AG20443 (cell line): ENCODE results near the gene CYSTM1.

Source experiments
- DNase-seq: peaks from one replicate; pipeline ENCODE4 v3.0.0; 2012; ENCODE audit warnings: low spot score, mixed read lengths

The CYSTM1 gene

DNA sequence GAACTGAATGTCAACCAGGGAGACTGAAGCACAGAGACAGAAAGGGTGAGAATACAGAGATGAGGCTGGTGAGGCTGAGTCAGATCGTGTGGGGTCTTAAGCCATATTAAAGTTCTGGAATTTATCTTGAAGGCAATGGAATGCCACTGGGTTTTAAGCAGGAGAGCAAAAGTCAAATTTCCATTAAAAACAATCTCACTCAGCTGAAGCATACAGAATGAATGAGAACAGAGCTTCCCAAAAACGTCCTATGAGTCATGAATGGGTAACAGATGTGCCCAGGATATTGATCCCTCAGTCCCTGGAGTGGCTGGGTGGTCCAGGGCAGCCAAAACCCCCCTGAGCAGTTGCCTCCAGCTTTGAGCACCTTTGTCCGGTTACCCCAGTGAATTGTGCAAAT, 83.0 kb downstream of the CYSTM1 start:
- peak; percentile 35 for DNase-seq

DNA sequence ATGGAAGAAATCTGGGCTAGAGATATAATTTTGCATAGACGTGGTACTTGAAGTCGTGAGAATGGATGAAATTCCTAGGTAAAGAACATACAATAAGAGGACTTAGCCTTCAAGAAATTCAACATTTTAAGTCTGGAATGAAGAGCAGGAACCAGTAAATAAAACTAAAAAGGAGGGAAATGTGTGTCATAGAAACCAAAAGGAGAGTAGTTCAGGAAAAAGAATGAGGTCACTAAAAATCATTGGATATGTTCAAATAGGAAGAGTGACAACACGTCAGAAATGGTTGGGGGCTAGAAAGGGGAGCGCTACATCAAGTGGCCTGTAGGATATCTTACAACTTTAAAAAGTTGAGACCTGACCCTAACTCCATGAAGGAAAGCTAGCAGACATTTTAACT, 83.9 kb downstream of the CYSTM1 start:
- DNase-seq: no peak

DNA sequence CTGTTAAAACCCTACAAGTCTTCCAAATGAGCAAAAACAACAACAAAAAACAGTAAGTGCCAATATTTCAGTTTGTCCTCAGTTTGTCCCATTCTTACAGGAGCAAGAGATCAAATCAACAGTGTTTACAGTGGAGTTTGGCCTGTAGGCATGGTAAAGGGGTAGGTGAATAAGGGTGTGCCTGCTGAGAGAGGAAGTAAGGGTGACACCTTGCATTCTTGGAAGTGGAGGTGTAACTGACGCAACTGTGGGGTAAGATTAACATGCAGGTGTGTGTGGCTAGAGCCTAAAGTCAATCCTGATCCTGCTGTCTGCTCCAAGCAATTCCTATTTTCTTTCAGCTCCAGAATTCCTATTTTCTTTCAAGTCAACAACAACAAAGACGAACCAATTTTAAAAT, 84.5 kb downstream of the CYSTM1 start:
- DNase-seq: no peak

DNA sequence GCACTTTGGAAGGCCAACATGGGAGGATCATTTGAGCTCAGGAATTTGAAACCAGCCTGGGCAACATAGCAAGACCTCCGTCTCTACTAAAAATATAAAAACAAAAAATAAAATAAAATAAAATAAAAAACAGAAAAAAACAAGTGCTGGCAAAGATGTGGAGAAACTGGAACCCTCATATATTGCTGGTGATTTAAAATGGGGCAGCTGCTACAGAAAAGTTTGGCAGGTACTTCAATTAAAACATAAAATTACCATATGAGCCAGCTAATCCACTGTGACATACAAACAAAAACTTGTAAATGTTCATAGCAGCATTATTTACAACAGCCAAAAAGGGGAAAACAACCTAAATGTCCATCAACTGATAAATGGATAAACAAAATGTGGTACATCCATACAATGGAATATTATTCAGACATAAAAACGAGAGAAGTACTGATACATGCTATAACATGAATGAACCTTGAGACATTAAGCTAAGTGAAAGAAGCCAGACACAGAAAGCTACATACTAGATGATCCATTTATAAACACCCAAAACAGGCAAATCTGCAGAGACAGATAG, 85.2 kb downstream of the CYSTM1 start:
- no peak for DNase-seq

DNA sequence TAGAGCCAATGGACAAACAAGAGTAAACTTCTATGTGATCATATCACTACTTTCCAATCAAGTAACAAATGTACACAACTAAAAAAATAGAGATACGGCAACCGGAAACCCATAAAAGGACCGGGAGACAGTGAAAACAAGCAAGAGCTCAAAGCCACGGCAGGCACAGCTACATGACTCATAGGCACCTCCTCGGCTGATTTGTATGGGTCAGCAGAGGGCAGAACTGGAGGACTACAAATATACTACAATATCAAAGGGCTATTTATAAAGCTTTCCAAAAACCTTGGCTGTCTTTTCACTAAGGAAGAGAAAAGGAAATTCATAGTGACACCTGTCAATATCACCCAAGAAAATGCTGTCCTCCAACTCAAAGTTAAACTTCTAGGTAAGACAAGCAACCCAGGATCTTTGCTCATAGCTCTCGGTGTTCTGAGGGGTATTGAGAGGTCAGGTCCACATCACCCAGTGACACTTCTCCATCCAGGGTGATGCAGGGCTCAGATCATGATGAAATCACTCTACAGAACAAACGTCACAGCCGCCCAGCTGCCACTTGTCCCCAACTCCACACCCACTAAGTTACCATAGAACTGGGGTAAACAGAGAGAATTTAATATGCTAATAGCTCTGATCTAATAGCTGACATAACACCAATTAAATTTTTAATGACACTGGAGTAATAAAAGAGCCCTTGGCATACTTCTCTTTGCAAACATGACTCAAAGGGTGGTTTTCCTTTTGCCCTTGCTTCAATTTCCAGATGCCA, 86.6 kb downstream of the CYSTM1 start:
- DNase-seq: peak; percentile 93

DNA sequence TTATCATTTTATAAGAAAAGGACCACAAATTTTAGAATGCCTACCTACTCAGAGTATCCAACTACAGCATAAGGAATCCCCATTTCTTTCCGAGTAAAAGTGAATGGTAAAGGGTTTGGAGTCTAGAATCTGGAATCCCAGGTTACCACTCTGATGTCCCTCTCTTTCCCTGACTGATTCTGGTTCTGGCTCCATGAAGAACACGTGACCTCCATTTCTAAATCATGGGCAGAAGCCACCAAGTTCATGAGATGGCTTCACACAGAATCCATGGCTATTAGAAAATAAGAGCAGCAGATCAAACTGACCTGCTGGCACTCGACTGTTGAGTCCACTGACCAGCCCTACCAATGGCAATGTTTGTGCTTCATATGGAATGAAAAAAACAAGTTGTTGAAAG, 87.2 kb downstream of the CYSTM1 start:
- DNase-seq: no peak

DNA sequence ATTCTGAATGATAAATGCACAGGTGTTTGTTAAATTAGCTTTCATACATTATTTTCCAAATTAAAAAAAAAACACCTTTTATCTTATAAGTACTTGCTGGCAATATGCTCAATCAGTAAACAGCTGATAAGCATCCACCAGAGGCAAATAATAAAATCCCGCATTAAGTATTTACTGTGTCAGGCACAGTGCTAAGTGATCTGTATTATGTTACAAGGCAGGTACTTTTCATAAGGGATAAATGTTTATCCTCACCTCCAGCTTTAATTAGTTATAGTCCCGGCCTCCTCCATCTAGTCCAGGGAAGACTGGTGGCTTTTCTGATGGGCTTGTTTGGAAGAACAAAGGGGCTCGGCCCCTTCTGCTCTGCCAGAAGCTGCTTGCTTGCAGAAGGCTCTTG, 87.9 kb downstream of the CYSTM1 start:
- no peak for DNase-seq

DNA sequence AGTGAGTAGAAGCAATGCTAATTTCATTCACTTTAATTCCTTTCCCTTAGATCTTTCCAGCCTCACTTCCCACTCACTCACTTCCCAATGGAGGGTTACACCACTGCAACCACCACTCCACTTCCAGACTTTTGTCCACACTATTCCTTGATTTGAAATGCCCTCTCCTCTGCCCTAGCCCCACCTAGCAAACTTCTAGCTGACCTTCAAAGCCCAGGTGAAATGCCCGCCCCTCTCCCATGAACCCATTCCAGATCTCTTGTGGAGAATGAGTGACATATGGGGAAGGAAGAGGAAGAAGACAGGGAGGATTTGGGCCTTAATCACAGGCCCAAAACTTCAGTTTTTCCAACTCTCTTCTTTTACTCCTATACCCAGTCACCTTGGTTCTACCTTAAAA, 90.9 kb downstream of the CYSTM1 start:
- no peak for DNase-seq

DNA sequence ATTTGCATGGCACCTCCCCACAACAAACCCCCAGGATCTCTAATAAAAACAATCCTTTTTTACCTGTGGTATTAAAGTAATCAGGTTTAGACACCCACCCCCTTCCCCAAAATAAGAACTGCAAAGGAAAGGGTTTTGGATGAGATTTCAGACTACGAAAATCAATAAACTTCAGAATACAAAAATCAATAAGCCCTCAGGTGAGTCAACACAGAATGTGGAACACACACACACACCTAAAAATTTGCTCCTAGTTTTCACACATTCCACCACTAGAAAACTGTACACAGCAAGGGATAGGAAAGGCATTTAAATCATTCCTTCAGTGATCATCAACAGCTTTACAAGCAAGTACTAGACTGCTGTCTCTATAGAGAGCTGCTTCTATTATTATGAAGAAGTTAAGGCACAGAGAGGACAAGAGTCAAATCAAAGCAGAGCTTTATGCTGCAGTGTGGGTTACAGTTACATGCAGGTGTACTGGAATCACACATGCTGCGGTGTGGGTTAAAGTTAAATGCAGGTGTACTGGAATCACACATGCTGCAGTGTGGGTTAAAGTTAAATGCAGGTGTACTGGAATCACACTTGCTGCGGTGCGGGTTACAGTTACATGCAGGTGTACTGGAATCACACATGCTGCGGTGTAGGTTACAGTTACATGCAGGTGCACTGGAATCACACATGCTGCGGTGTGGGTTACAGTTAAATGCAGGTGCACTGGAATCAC, 91.6 kb downstream of the CYSTM1 start:
- DNase-seq: no peak

DNA sequence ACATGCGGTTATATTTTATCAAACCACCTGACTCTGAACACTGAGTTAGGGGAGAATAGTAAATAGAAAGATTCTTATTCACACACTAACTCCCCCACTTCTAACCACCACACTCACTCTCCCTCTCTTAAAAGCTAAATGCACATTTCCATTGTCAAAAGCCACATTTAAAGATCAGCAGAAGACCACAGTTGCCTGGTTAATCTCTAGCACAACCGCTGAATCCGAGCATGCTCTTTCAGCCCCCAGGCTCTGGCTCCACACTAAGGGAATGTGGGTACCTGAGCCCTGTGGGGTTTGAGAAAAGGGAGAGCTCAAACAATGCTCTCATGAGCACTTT, 92.2 kb downstream of the CYSTM1 start:
- no peak for DNase-seq

DNA sequence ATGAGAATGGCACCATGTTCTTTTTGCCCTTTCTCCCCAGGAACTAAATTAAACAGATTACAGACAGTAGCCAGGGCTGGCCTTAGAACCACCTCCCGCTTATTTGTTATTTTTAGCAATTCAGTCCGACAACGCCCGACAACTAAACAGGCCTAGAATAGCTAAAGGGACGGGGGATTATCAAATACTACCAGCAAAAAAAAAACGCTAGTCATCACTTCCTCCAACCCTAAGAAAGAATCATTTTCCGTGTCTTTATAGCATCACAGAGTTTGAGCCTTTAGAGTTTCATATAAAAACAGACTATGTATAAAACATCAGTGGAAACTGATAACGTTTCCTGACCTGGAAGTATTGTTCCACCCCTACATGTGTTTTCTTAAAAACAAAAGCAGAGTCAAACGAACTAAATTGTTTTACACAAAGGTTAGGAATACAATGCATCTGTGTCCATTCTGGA, 92.6 kb downstream of the CYSTM1 start:
- DNase-seq: no peak

DNA sequence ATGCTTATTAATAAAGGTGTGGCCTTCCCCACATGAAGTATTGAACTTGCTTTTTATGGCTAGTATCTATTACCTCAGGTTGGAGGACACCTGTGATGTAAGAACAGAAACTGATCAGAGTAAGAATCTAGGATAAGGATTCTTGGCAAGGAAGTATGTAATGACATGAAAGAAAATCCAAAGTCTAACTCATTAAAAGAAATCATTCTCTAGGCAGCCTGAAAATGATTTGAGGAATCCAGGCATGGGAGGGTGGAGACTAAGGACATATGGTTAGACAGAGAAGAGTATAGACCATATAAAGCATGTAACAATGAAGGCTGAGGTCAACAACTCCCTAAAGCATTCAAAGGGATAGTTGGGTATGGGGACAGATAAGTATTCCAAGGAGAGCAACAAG, 95.0 kb downstream of the CYSTM1 start:
- no peak for DNase-seq

DNA sequence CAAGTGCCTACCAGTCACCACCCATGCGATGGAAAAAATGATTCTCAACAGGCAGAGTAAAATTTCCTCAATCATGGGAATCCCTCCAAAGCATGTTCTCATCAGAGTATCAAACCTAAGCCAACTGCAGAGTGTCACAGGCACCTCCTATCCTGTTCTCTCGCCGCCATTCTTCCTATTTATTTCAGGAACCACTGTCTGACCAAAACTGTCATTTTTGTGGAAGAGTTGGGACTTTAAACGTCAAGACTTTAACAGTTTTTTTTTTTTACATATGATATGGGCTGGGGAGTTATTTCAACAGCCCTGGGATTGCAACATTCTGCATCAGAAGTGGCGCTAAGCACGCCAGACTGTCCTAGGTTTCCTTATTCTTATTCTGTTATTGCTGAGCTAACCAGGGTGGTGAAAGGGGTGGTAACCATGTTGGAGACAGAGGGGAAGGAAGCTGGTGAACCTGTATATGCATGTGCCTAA, 98.5 kb downstream of the CYSTM1 start:
- peak; percentile 34 for DNase-seq

DNA sequence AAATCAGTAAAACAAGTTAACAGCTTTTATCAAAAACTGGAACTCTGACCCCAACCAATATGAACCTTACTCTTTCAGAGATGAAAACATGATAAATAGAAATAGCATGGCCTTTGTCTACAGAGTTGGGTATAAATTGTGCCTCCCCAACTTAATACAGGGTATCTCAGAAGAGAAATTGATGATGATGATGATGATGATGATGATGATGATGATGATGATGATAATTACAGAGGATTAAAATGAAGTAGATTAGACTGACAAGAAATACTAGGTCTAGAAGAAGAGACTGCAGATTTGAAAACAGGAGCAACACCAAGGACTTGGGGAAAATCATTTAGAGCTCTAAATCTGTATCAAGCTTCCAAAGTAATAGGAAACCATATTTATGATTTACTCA, 100.8 kb downstream of the CYSTM1 start:
- no peak for DNase-seq

DNA sequence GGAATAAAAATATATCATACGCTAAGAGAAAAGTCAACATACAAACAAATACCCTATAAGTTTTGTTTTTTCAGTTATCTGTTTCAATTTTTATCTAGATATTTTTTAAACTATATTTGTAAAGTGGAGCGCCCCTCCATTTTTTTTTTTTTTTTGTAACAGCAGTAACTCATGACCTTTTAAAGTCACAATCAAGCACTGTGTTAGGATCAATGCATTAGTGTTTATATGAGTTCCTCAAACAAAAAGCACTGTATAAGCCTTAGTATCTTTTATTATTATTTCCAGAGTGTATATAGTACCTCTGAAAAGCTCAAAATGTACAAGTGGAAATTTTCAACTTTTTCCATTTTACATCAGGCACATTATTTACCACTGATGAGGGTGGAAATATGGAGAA, 107.3 kb downstream of the CYSTM1 start:
- DNase-seq: no peak

DNA sequence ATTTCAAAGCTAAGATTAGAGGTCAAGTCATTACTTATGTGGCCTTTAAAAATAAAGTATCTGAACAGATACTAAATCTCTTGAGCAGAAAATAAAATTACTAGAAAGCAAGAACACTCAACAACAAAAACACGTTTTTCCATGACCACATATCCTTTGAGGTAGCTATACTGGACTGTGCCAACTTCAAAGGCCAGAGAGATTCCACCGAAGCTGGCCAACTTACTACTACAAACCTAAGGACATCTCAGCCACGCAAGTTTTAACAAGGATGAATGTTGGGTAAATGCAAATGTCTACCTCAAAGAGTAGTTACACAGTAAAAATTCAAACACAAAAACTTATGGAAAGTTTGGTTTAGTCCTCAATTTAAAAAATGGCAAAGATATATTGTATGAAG, 109.0 kb downstream of the CYSTM1 start:
- DNase-seq: no peak

DNA sequence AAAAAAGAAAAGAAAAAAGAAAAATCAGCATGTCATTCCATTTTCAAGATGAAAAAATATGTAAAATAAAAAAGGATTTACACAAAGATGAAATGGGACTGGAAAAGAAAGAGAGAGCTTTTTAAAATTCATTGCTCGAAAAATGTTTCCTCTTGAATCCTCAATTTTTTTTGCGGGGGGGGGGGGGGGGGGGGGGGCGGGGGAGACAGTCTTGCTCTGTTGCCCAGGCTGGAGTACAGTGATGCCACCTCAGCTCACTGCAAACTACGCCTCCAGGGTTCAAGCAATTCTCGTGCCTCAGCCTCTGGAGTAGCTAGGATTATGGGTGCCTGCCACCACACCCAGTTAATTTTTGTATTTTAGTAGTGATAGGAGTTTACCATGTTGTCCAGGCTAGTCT, 111.4 kb downstream of the CYSTM1 start:
- DNase-seq: no peak

DNA sequence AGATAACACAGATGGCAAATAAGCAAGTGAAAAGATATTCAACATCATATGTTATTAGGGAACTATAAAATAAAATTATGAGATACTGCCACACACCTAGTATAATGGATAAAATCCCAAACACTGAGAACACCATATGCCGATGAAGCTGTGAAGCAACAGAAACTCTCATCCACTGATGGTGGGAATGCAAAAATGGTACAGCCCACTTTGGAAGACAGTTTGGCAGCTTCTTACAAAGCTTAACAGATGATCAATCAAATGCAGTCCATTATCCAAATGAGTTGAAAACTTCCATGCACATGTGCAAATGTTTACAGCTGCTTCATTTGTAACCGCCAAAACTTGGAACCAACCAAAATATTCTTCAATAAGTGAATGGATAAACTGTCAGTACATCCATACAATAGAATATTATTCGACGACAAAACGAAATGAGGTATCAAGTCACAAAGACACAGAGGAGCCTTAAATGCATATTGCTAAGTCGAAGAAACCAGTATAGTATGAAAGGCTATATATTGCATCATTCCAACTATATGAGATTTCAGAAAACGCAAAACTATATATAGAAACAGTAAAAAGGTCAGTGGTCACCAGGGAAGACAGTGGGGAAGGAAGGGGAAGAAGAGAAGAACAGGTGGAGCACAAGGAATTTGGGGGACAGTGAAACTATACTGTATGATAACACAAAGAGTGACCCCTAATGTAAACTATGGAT, 113.0 kb downstream of the CYSTM1 start:
- DNase-seq: no peak

DNA sequence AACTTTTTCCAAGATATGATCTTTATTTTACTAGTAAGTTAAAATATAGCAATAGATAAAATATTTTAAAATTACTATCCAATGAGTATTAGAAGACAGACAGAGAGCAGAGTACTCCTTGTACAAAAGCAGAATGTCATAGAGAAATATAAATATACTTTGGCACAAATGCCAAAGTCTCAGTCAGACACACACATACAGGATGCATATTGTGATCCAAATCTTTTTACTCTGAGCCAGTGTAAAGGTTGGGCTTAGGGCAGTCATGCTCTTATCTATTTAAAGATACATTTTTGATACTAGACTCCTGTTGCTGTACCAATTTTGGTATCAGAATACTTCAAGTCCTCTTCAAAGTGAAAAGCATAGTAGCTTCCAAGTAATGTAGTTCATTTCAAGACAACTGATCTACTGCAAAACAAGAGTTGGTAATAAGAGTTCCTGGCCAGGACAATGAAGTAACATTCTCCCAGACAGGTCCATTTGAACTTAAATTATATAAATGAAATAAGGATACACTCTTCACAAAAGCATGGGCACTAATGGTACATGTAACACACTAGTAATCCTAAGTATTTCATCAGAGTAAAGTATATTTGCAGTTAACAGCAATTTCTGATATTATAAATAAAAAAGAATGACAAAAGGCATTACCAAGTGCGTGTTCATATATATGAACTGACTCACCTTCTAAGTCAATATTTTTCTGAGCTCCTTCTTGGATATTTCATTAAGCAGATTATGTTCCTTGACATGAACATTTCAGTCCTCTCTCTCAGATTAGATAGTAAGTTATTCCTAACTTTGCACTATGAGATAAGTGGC, 117.4 kb downstream of the CYSTM1 start:
- DNase-seq: no peak
